Stimulated activated CD4-positive, alpha-beta T cell treated with anti-CD3 and anti-CD28 coated beads, Interleukin-12 subunit alpha, Interleukin-12 subunit beta, amount 100 ng/mL, for 48 hours (primary cell): ENCODE results near the gene STMN3.
"Not testable (repeated sequence)": the region's sequence is repeated elsewhere in the genome, so short reads cannot be mapped to it uniquely, and the experiment has no call there.

Experiments
- DNase-seq, 3 donors: peaks; one replicate each; pipeline ENCODE4 v3.0.0-alpha.2; 2020; ENCODE audit warnings: low read depth in 2 of 3, low spot score in 1 of 3

The STMN3 gene

DNA sequence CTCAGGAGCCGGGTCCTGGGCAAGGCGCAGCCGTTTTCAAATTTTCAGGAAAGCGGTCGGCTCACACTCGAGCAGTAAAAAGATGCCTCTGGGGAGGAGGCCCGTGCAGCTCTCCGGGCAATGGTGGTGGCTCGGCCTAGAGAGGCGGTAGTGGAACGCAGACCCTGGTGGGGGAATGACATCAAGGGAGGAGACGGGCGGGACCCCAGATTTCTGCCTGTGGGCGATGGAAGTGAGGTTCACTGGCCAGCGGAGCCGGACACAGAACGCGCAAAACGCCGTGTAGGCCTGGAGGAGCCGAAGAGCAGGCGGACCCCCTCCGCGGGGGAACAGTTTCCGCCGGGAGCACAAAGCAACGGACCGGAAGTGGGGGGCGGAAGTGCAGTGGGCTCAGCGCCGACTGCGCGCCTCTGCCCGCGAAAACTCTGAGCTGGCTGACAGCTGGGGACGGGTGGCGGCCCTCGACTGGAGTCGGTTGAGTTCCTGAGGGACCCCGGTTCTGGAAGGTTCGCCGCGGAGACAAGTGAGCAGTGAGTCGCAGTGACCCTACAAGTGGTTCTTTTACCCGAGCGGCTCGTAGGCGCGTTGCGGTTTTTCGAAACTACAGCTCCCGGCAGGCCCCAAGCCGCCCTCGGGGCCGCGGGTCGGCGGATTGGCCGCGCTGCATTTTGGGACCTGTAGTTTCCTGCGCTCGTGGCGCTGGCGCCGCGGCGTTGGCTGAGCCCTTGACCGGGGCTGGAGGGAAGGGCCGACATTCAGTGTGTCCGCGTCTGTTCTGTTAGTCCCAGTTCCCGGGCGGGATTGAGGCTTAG, 4.9 kb upstream of the STMN3 start, which contains the start of gene RTEL1:
TSS of gene RTEL1 (plus strand) at position 376 of the 812 bp plus-strand sequence. CDS start 1,091 bp downstream, outside the sequence.
- peak; percentile 75 to 90 (median 84) for DNase-seq

DNA sequence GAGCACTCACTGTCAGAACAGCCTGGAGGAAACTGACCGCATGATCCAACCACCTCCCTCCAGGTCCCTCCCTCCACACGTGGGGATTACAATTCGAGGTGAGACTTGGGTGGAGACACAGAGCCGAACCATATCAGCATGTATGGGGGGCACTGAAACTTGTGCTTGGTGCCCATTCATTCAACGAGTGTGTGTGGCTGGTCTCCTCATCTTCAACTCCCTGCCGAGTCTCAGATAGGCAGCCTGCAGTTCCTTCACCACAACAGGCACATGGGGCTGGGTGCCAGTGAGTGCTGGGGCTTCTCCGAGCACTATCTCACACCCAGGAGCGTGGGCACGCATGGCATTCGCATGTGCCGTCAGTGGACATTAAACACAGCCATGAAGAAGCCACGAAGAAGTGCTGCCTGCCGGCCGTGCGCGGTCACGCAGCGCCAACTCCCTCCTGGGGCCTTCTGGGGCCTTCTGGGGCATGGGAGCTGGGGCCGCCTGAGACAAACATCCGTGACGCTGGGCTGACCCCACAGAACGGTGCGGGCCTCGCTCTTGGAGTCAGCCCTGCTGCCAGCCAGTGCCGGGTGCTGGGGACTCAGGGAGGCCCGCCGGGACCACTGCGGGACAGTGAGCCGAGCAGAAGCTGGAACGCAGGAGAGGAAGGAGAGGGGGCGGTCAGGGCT, 4.2 kb upstream of the STMN3 start:
- DNase-seq = no peak

DNA sequence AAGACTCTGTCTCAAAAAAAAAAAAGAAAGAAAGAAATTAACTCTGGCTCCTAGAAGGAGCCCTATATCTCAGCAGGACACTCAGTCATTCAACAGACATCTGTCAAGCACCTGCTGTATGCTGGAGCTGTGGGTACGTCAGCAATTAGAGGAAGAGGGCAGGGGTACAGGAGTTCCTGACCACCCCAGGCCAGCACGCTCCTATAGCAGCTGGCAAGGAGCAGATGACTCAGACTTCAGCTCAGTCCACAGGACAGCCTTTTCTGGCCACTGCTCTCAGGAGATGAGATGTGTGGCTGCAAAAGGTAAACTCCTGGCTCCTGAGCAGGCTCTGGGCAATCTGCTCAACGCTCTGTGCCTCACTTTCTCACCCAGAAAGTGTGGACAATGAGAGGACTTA, 3.2 kb upstream of the STMN3 start:
- no peak for DNase-seq

DNA sequence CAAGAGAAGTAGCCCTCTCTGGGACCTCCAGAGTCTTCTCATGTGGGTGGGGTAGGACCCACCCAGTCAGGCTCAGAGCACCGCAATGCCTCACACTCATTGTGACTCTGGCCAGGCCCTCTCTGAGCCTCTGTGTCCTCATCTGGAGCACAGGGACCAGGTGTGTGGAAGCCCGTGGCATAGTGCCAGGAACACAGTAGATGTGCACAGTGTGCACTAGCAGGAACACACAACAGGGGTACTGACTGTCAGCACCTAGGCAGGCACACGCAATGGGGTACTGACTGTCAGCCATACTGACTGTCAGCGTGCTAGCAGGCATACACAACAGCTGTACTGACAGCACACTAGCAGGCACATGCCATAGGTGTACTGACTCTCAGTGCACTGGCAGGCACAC, 2.0 kb upstream of the STMN3 start:
- no peak for DNase-seq

DNA sequence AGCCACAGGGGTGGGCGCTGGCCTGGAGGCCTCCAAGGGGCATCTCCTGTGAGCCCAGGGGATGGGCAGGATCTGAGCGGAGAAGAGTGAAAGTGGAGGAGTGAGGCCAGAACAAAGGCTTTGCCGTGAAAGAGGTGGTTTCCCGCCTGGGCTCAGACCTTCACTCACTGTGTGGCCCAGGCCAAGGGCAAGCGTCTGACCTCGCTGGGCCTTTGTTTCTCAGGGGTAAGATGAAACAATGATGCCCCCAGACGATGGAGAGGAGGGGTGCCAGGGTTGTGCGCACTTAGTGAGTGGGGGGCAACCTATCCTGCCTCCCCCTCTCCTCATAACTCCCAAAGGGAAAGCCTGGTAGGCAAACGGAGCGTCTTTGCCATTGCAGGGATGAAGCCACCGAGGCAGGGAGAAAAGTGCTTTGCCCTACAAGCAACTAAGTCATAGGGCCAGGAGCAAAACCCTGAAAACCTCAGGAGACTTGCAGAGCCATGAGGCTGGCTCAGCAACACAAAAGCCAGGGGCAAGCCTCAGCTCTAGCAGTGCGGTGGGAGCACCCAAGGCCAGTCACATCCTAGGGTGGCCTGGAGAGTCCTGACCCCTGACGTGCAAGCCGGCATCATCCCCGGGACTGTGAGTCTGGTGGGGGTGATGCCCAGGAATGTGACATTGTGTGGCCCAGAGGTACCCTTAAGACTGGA, 897 bp upstream of the STMN3 start:
- no peak for DNase-seq

DNA sequence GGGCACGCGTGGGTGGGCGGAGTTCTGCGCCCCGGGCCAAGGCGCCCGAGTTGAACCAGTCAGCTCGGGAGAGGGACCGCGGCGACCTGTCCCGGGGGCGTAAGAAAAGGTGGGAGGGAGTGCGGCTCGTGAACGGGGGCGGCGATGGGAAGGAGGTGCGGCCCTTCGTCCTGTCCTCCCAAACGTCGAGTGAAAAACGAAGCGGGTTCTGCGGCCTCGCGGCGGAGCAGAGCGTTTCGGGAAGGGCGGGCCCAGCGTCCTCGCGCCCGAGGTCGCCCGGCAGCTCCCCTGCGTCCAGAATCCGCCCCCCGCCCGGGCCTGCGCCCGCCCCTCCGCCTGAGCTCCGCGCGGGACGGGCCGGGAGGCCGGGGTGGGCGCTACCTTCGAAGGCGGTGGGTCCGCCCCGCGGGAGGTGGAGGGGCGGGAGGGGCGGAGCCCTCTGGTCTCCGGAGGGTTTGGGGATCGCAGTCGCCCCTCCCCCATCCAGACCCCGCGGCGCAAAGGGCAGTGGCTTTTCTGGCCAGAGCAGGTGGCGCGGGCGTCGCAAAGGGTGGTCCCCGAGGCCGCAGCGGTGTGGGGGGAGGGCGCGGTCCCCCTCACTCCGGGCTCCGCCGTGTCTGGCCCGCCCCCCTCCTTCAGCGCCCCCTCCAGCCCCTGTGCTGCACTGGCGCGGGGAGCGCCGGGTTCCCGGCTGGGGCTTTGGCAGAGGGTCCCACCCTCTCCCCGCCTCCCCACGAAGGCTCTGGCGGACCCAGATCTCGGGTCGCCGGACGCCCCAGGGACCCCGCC, 838 bp downstream of the STMN3 start:
- DNase-seq = no peak

DNA sequence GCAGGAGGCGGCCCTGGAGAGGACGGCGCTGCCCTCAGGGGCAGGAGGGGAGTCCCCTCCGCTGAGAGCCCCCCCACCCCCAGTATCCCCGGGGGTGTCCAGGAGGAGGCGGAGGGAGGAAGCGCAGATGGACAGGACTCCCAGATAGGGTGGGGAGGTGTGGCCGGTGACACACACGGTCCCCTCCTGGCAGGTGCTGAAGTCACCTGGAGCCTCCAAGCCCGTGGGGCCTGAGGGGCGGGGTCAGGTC, 1.4 kb downstream of the STMN3 start:
- DNase-seq = no peak

DNA sequence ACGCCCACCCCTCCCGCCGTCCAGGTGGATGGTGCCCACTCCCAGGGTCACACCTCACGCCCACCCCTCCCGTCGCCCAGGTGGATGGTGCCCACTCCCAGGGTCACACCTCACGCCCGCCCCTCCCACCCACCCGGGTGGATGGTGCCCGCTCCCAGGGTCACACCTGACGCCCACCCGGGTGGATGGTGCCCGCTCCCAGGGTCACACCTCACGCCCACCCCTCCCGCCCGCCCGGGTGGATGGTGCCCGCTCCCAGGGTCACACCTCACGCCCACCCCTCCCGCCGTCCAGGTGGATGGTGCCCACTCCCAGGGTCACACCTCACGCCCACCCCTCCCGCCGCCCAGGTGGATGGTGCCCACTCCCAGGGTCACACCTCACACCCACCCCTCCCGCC, 2.7 kb downstream of the STMN3 start:
- DNase-seq = not testable (repeated sequence)

DNA sequence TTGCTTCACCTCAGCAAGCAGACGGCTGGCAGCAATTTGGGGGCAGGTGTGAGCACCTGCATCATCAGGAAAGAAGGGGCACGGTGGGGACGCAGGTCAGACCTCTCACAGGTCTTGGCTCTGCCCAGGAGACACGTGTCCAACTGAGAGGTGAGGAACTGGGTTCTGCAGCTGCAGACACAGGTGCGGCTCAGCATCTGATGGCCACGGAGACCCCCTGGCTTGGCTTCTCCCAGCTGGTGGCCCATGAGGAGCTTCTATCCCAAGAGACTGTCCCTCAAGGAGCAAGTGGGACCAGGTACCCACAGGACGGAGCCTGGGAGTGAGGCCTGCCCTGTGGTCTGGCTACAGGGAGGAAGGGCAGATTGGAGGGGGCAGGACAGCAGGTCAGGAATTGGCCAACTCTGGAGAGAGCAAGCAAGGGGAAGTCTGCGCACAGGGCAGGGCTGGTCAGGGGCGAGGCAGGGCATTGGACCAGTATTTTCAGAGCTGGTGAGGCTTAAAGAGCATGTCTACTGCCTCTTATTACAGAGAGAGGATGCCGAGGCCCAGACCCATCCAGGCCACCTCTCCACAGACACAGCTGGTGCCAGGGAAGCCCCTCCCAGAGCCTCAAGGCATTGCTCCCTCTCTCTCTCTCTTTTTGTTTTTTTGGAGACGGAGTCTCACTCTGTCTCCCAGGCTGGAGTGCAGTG, 4.2 kb downstream of the STMN3 start:
- no peak for DNase-seq

DNA sequence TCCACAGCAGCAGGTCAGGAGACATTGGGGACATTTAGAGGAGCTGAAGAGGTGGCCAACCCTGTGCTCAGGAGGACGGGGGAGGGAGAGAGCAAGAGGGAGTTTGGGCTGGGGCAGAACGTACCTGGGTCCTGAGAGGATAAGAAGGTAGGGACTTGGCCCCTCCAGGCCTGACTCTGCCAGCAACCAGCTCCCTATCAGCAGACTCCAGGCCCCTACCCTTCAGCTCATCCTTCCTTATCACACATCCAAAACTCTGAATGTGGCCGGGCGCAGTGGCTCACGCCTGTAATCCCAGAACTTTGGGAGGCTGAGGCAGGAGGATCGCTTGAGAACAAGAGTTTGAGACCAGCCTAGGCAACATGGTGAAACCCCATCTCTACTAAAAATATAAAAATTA, 5.0 kb downstream of the STMN3 start:
- DNase-seq = no peak

DNA sequence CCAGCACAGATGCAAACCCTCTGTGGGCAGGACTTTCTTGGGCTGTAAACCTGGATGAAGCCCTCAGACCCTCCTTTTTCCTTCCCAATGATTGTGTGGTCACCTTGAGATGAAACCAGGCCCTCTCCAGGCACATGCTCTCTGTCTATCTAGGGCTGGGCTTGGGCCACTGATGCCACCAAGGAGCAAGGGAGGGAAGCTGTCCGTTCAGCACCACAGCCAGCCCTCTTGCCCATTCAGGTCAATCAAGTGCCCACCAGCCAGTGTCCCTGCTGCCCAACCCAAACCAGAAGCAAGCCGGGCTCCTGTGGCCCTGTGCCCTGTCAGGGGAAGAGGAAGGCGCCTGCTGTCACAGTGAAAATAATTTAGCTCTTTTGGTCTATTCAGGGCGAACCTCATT, 8.0 kb downstream of the STMN3 start:
- DNase-seq = no peak

DNA sequence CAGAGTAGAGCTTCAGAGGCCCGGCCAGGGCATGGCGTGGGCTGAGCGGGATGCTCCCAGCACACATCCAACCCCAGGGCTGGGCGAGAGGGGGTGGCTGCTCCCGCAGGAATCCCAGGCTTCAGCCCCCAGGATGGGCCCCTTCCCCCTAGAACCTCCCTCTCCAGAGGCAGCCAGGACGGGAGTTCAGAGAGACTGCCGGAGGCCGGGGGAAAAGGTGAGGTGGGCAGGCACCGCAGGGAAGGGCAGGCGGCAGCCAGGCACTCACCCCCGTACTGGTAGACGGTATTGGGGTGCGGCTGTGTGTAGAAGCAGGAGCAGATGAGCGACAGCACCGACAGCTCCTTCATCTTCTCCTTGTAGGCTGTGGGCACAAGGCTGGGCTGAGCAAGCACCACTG, 9.3 kb downstream of the STMN3 start:
- no peak for DNase-seq

DNA sequence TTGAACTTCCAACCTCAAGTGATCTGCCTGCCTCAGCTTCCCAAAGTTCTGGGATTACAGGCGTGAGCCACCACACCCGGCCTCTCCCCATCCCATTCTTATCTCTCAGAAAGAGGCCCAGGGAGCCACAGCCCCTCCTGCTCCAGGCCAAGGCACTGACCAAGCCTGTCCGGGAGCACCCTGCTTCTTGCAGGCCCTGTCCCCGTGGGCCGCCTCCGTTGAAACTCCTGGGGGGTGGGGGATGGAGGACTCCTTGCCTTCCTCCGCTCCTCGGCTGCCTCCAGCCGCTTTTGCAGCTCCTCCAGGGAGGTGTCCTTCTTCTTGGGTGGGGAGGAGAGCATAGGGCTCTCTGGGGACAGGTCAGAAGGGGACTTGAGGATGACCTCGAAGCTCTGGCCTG, 9.7 kb downstream of the STMN3 start:
- DNase-seq = no peak

DNA sequence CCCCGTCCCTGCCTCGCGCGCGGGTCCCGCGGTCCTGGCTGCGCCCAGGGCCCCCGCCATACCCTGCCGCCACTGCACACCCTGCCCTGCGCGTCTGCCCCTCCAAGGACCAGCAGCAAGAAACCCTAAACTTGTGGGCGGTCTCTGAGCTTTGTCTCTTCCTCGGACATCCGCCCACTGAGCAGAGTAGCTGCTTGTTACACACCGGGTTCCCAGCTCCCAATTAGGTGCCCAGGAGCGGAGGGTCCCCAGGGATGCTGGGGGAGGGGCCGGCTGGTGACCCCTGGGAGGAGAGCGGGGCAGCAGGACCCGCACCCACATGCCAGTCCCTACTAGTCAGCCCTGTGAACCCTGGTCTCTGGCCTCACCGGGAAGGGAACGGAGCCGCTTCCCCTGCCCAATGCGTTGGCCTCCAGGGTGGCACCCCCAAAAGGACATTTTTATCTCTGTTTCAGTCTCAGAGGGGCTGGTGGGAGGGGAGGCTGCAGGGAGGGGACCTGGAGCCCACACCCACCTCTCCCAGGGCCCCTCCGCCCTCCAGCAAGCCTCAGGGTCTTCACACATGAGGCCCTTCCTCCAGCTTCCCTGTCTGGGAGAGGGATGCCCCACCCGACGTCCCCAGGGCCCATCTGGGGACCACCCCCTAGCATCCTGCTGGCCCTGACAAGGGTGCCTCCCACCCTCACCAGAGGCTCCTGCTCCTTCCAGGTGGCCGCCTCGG, 10.5 kb downstream of the STMN3 start:
- DNase-seq = no peak

DNA sequence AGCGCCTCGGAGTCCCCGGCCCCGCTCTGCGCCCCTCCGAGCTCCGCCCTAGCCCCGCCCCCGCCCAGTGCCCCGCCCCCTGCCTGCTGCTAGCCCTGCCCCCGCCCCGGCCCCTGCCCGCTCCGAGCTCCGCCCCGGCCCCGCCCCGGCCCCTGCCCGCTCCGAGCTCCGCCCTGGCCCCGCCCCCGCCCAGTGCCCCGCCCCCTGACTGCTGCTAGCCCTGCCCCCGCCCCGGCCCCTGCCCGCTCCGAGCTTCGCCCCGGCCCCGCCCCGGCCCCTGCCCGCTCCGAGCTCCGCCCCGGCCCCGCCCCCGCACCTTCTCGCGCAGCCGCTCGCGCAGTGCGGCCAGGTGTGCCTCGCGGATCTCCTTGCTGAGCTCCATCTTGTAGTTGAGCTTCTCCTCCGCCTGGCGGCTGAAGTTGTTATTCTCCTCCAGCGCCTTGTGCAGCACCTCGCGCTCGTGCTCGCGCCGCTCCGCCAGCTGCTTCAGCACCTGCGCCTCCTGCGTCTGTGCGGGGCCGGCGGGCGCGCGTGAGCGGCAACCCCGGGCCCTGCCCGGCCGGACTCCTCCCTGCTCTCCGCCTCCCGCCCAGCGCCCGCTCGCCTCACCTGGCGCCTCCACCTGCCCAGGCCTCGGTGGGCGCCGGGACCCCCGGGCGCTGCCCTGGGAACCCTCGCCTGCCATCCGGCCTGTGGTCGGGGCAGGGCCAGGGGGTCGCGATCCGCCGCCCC, 11.3 kb downstream of the STMN3 start:
- peak; percentile 95 to 98 (median 97) for DNase-seq

DNA sequence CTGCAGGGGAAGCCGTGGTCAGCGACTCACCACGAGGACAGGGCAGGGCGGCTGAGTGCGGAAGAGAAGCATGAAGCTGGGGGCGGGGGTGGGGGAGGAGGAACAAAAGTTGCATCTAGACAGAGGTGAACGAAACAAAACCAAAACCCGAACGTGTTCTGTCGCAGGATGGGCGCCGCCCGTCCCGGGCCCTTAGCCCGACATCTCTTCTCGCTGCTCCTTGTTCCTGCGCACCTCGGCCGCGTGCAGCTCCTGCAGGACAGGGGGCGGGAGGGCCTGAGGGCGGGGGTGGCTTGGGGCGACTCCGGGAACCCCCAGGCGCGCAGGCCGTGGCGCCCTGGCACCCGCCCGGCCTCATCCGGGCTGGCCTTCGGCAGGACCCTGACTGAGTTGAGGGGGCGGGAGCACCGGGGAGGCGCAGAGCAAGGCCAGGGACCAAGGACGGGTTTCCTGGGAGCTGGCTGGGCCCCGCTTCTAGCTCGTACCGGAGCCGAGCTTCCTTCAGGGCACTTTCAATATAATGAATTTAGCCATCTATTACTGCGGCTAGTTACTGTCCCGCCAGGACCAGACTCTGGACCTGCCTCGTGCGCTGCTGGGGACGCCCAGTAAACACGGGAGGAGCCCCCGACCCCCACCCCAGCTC, 12.0 kb downstream of the STMN3 start:
- DNase-seq = no peak

DNA sequence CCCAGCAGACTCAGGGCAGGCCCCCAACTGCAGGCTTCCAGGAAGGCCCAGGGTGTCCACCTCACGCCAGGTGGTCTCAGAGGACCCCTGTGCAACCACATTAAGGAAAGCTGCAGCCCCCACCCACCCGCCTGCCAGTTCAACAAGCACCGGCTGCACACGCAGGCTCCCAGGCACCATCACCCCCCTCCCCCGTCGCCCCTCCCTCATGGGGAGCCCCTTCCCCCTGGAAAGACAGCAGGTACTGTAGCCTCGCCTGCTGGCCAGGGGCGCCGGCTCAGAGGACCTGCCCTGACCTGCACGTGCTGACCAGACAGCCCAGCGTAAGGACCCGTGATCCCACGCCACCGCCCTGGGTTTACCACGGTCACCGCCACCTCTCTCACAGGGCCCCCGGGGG, 12.5 kb downstream of the STMN3 start:
- not testable (repeated sequence) for DNase-seq

DNA sequence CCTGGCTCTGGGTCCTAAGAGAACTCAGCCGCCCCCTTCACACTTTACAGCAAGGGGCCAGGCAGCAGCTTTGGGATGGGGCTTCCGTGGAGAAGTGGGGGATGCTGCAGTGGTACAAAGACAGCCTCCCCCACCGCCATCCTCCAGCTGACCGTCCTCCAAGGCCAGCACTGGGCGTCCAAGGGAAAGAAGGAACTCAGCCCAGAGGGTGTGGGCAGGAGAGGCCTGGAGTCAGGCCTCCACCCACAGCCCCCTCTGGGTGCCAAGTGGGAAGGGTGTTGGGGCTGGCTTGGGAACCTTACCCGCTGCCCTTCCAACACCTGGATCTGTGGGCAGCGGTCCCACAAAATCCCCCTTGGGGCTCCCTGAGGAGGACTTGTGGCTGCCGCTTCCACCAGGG, 13.1 kb downstream of the STMN3 start:
- DNase-seq = no peak
